ENCODE results near the gene PRKG1.

DNA sequence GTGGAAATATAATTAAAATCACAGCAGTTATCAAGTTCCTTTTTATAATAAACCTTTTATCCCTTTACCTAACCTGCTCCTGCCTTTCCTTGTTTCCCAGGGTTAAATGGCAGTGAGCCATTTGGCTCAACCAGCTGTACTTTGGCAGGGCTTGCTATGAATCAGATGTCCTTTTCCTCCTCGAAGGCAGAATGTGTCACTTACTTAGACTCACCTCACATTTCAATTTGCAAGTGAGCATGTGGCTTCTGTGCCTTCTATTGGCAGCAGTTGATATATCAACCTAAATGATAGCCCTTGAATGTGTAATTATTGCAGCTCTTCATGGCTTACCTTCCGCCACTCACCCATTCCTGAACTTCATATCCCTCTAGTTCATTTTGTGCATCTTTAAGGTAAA lies 323.4 kb downstream of the PRKG1 start:
- peak in 3 of 6 experiments; percentile 15 to 45 (median 30) for TF ChIP-seq CTCF (IDR thresholded peaks at IDR 0.05)
- TF ChIP-seq POLR2A (IDR thresholded peaks at IDR 0.05), result no peak
